Parathyroid adenoma (tissue), 2 donors: ENCODE data around the gene DSG1.
A peak's percentile ranks its signal among the peaks of the same experiment; 100 is the strongest.

Source experiments
- H2AFZ ChIP-seq: fragments of 300-600 bp; sonication (generic); one replicate; pipeline ENCODE4 v1.7.0; 2017; ENCODE audit warnings: antibody characterized with exemption, mild to moderate bottlenecking
- H3K27ac ChIP-seq: fragments of 300-600 bp; sonication (generic); one replicate; pipeline ENCODE4 v1.7.0; 2017
- H3K27me3 ChIP-seq: fragments of 300-600 bp; sonication (generic); one replicate; pipeline ENCODE4 v1.7.0; 2017; ENCODE audit warnings: low read length; ENCODE audit not compliant: control insufficient read depth, insufficient read depth
- H3K36me3 ChIP-seq: fragments of 300-600 bp; sonication (generic); one replicate; pipeline ENCODE4 v1.7.0; 2017; ENCODE audit warnings: low read length; ENCODE audit not compliant: control insufficient read depth, insufficient read depth
- H3K4me1 ChIP-seq: fragments of 300-600 bp; sonication (generic); one replicate; pipeline ENCODE4 v1.7.0; 2017; ENCODE audit warnings: control low read depth
- H3K4me2 ChIP-seq: fragments of 300-600 bp; sonication (generic); one replicate; pipeline ENCODE4 v1.7.0; 2017; ENCODE audit warnings: low read length
- H3K4me3 ChIP-seq: fragments of 300-600 bp; sonication (generic); one replicate; pipeline ENCODE4 v1.7.0; 2017; ENCODE audit warnings: low read depth, low read length
- H3K79me2 ChIP-seq: fragments of 300-600 bp; sonication (generic); one replicate; pipeline ENCODE4 v1.7.0; 2017; ENCODE audit warnings: control low read depth
- H3K9ac ChIP-seq: fragments of 300-600 bp; sonication (generic); one replicate; pipeline ENCODE4 v1.7.0; 2017; ENCODE audit warnings: mild to moderate bottlenecking
- H3K9me3 ChIP-seq: fragments of 300-600 bp; sonication (generic); one replicate; pipeline ENCODE4 v1.7.0; 2017; ENCODE audit warnings: low read length; ENCODE audit not compliant: control insufficient read depth
- CTCF ChIP-seq: fragments of 300-600 bp; sonication (generic); IDR thresholded peaks from one replicate; pipeline ENCODE4 v1.7.0; 2017; ENCODE audit warnings: antibody characterized with exemption, mild to moderate bottlenecking
- donor health status: primary hyperparathyroidism.

Gene DSG1

GRCh38 chr18:31317860-31318259, at the start of gene DSG1:
DSG1 (plus strand) TSS chr18:31318160; CDS start chr18:31318301, 141 bp downstream.
- no peak within 1 kb of the TSS for H3K27ac ChIP-seq

GRCh38 chr18:31268985-31269406, 49.0 kb upstream of the DSG1 start:
- peak overlapping the region; percentile 77 for H3K27ac ChIP-seq

More at GRCh38 chr18:31317860-31318259, at the start of gene DSG1:
- Histone ChIP-seq H3K79me2 (no peaks in the 10 kb centered on the region), H3K27me3 (no peaks in the 10 kb centered on the region), H3K9me3 (no peaks in the 10 kb centered on the region), H3K9ac (no peak within 1 kb of the TSS), H2AFZ (peak within 1 kb of the TSS; percentile 67), H3K4me2 (no peak within 1 kb of the TSS), H3K4me1 (no peaks in the 10 kb centered on the region), H3K4me3 (no peak within 1 kb of the TSS), H3K36me3 (no peaks in the 10 kb centered on the region)
- TF ChIP-seq CTCF, result no peak

GRCh38 chr18:31269566-31269965, 48.4 kb upstream of the DSG1 start:
- peaks cover 19% of the 10 kb centered on the region for H3K4me1 ChIP-seq
- peak overlapping the region; percentile 77 for H3K27ac ChIP-seq
- no peaks in the 10 kb centered on the region for H3K79me2 ChIP-seq
- no peak overlapping the region for H3K4me3 ChIP-seq
- peak overlapping the region; percentile 61 for H2AFZ ChIP-seq
- peak overlapping the region; percentile 13 for H3K4me2 ChIP-seq
- no peak for TF ChIP-seq CTCF
- H3K36me3 ChIP-seq, result no peaks in the 10 kb centered on the region
- H3K27me3 ChIP-seq, result no peaks in the 10 kb centered on the region
- H3K9ac ChIP-seq, result no peak overlapping the region
- no peaks in the 10 kb centered on the region for H3K9me3 ChIP-seq

More at GRCh38 chr18:31268985-31269406, 49.0 kb upstream of the DSG1 start:
- no peak for TF ChIP-seq CTCF
- Histone ChIP-seq H3K9ac (no peak overlapping the region), H3K36me3 (no peaks in the 10 kb centered on the region), H3K79me2 (no peaks in the 10 kb centered on the region), H3K4me2 (peak overlapping the region; percentile 13), H3K4me3 (no peak overlapping the region), H3K4me1 (peaks cover 15% of the 10 kb centered on the region), H2AFZ (peak overlapping the region; percentile 61), H3K9me3 (no peaks in the 10 kb centered on the region), H3K27me3 (no peaks in the 10 kb centered on the region)

GRCh38 chr18:31270578-31270977, 47.4 kb upstream of the DSG1 start:
- Histone ChIP-seq H3K27ac (no peak overlapping the region), H3K4me1 (peaks cover 28% of the 10 kb centered on the region), H3K27me3 (no peaks in the 10 kb centered on the region), H3K9me3 (no peaks in the 10 kb centered on the region), H3K4me2 (no peak overlapping the region), H3K36me3 (no peaks in the 10 kb centered on the region), H3K4me3 (no peak overlapping the region), H3K79me2 (no peaks in the 10 kb centered on the region), H3K9ac (no peak overlapping the region), H2AFZ (no peak overlapping the region)
- no peak for TF ChIP-seq CTCF

- TF ChIP-seq CTCF, result no peak
- Histone ChIP-seq H3K36me3 (no peaks in the 10 kb centered on the region), H3K4me2 (peak overlapping the region; percentile 42), H3K9ac (no peak overlapping the region), H3K79me2 (no peaks in the 10 kb centered on the region), H3K4me3 (no peak overlapping the region), H3K4me1 (peaks cover 36% of the 10 kb centered on the region), H3K27ac (peak overlapping the region; percentile 70), H3K27me3 (no peaks in the 10 kb centered on the region), H2AFZ (peak overlapping the region; percentile 13), H3K9me3 (no peaks in the 10 kb centered on the region)
These were observed 44.0 kb upstream of the DSG1 start for GRCh38 chr18:31273812-31274527.
